ENCODE data around the gene ULK4.
"Not testable (repeated sequence)": the region's sequence is repeated elsewhere in the genome, so short reads cannot be mapped to it uniquely, and the experiment has no call there.

Gene ULK4

GRCh38 chr3:41846850-41847249 lies 115.1 kb downstream of the ULK4 start:
- Histone ChIP-seq H3K4me1 (ENCODE audit: control insufficient read depth, insufficient read depth, low read length) (no peaks in the 10 kb centered on the region), H3K4me3 (ENCODE audit: low read length) (no peak overlapping the region), H3K27ac (ENCODE audit: low read length) (no peak overlapping the region), H3K27me3 (ENCODE audit: control insufficient read depth, insufficient read depth, low read length) (no peaks in the 10 kb centered on the region), H3K36me3 (ENCODE audit: control insufficient read depth, insufficient read depth, low read length) (no peaks in the 10 kb centered on the region), H3K9me3 (ENCODE audit: control insufficient read depth, insufficient read depth, low read length) (no peaks in the 10 kb centered on the region; the same call in 1 of the 2 replicates)
- no peak for DNase-seq (ENCODE audit: low read depth, low spot score)
- WGBS (ENCODE audit: insufficient coverage, insufficient read length) = no CpG with 5 or more reads among the region's 1 CpG

- Histone ChIP-seq H3K4me3 (ENCODE audit: low read length) (no peak overlapping the region), H3K27ac (ENCODE audit: low read length) (no peak overlapping the region), H3K4me1 (ENCODE audit: control insufficient read depth, insufficient read depth, low read length) (no peaks in the 10 kb centered on the region), H3K27me3 (ENCODE audit: control insufficient read depth, insufficient read depth, low read length) (no peaks in the 10 kb centered on the region), H3K9me3 (ENCODE audit: control insufficient read depth, insufficient read depth, low read length) (no peaks in the 10 kb centered on the region; the same call in 1 of the 2 replicates), H3K36me3 (ENCODE audit: control insufficient read depth, insufficient read depth, low read length) (no peaks in the 10 kb centered on the region)
- no CpG with 5 or more reads among the region's 1 CpG for WGBS (ENCODE audit: insufficient coverage, insufficient read length)
- no peak for DNase-seq (ENCODE audit: low read depth, low spot score)
These were observed 116.1 kb downstream of the ULK4 start for GRCh38 chr3:41845826-41846225.

- not testable (repeated sequence) for DNase-seq (ENCODE audit: low read depth, low spot score); H3K9me3 ChIP-seq (ENCODE audit: control insufficient read depth, insufficient read depth, low read length); H3K27me3 ChIP-seq (ENCODE audit: control insufficient read depth, insufficient read depth, low read length); H3K4me1 ChIP-seq (ENCODE audit: control insufficient read depth, insufficient read depth, low read length); H3K27ac ChIP-seq (ENCODE audit: low read length); H3K36me3 ChIP-seq (ENCODE audit: control insufficient read depth, insufficient read depth, low read length); H3K4me3 ChIP-seq (ENCODE audit: low read length)
- no CpG with 5 or more reads among the region's 24 CpGs for WGBS (ENCODE audit: insufficient coverage, insufficient read length)
These were observed 117.6 kb downstream of the ULK4 start for GRCh38 chr3:41844256-41844655.

- not testable (repeated sequence) for DNase-seq (ENCODE audit: low read depth, low spot score); H3K4me3 ChIP-seq (ENCODE audit: low read length); H3K27me3 ChIP-seq (ENCODE audit: control insufficient read depth, insufficient read depth, low read length); H3K27ac ChIP-seq (ENCODE audit: low read length); H3K36me3 ChIP-seq (ENCODE audit: control insufficient read depth, insufficient read depth, low read length); H3K4me1 ChIP-seq (ENCODE audit: control insufficient read depth, insufficient read depth, low read length); H3K9me3 ChIP-seq (ENCODE audit: control insufficient read depth, insufficient read depth, low read length)
- no CpG with 5 or more reads among the region's 52 CpGs for WGBS (ENCODE audit: insufficient coverage, insufficient read length)
These were observed 120.8 kb downstream of the ULK4 start for GRCh38 chr3:41840936-41841668.

DNA sequence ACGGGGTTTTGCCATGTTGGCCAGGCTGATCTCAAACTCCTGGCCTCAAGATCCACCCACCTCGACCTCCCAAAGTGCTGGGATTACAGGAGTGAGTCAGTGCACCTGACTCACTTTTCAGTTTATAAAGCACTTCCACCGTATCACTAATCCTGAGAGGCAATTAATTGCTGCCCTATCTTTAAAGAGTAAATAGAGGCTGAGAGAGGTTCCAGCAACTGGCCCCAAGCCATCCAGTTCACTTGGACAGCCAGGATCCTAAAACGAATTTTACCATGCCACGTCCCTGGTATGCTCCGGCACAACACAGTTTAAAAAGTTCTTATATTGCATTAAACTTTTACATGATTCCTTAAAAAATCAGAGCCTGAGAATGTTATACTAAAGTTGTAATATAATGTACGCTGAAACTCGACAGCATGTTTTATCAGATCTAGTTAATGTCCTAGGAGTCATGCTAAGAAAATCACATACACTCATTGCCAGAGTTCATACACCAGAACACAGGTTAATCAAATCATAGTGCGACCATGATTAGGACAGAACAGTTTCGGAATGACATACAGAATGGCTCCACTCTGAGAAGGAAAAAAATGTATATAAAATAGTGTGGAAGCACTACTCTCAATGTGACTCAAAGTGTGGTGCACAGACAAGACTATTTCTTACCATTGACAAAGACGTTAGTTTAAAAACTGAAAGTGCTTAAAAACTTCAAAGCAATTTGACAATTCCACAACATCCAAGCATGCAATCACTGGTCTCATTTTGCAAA lies 125.4 kb downstream of the ULK4 start:
- H3K9me3 ChIP-seq (ENCODE audit: control insufficient read depth, insufficient read depth, low read length) = no peaks in the 10 kb centered on the region
- DNase-seq (ENCODE audit: low read depth, low spot score) = no peak
- no peak overlapping the region for H3K4me3 ChIP-seq (ENCODE audit: low read length)
- no peak overlapping the region for H3K27ac ChIP-seq (ENCODE audit: low read length)
- H3K27me3 ChIP-seq (ENCODE audit: control insufficient read depth, insufficient read depth, low read length) = no peaks in the 10 kb centered on the region
- WGBS (ENCODE audit: insufficient coverage, insufficient read length) = no CpG with 5 or more reads among the region's 11 CpGs
- H3K4me1 ChIP-seq (ENCODE audit: control insufficient read depth, insufficient read depth, low read length) = no peaks in the 10 kb centered on the region
- no peaks in the 10 kb centered on the region for H3K36me3 ChIP-seq (ENCODE audit: control insufficient read depth, insufficient read depth, low read length)

- no CpG with 5 or more reads among the region's 3 CpGs for WGBS (ENCODE audit: insufficient coverage, insufficient read length)
- DNase-seq (ENCODE audit: low read depth, low spot score) = no peak
- H3K4me1 ChIP-seq (ENCODE audit: control insufficient read depth, insufficient read depth, low read length) = no peaks in the 10 kb centered on the region
- no peaks in the 10 kb centered on the region for H3K36me3 ChIP-seq (ENCODE audit: control insufficient read depth, insufficient read depth, low read length)
- no peaks in the 10 kb centered on the region for H3K9me3 ChIP-seq (ENCODE audit: control insufficient read depth, insufficient read depth, low read length)
- H3K27me3 ChIP-seq (ENCODE audit: control insufficient read depth, insufficient read depth, low read length) = no peaks in the 10 kb centered on the region
- H3K27ac ChIP-seq (ENCODE audit: low read length) = no peak overlapping the region
- H3K4me3 ChIP-seq (ENCODE audit: low read length) = no peak overlapping the region
These were observed 128.3 kb downstream of the ULK4 start for GRCh38 chr3:41833628-41834027.

GRCh38 chr3:41819236-41819635 lies 142.7 kb downstream of the ULK4 start:
- Histone ChIP-seq H3K9me3 (ENCODE audit: control insufficient read depth, insufficient read depth, low read length) (no peaks in the 10 kb centered on the region), H3K27ac (ENCODE audit: low read length) (no peak overlapping the region), H3K4me3 (ENCODE audit: low read length) (no peak overlapping the region), H3K4me1 (ENCODE audit: control insufficient read depth, insufficient read depth, low read length) (no peaks in the 10 kb centered on the region), H3K27me3 (ENCODE audit: control insufficient read depth, insufficient read depth, low read length) (no peaks in the 10 kb centered on the region), H3K36me3 (ENCODE audit: control insufficient read depth, insufficient read depth, low read length) (no peaks in the 10 kb centered on the region)
- WGBS (ENCODE audit: insufficient coverage, insufficient read length) = no CpG with 5 or more reads among the region's 3 CpGs
- no peak for DNase-seq (ENCODE audit: low read depth, low spot score)

GRCh38 chr3:41808618-41809017 lies 153.3 kb downstream of the ULK4 start:
- no peaks in the 10 kb centered on the region for H3K4me1 ChIP-seq (ENCODE audit: control insufficient read depth, insufficient read depth, low read length)
- no peak for DNase-seq (ENCODE audit: low read depth, low spot score)
- no peaks in the 10 kb centered on the region for H3K9me3 ChIP-seq (ENCODE audit: control insufficient read depth, insufficient read depth, low read length)
- H3K36me3 ChIP-seq (ENCODE audit: control insufficient read depth, insufficient read depth, low read length) = no peaks in the 10 kb centered on the region
- no peak overlapping the region for H3K4me3 ChIP-seq (ENCODE audit: low read length)
- no peaks in the 10 kb centered on the region for H3K27me3 ChIP-seq (ENCODE audit: control insufficient read depth, insufficient read depth, low read length)
- H3K27ac ChIP-seq (ENCODE audit: low read length) = no peak overlapping the region
- WGBS (ENCODE audit: insufficient coverage, insufficient read length) = no CpG with 5 or more reads among the region's 8 CpGs

- no peak for DNase-seq (ENCODE audit: low read depth, low spot score)
- WGBS (ENCODE audit: insufficient coverage, insufficient read length) = no CpG with 5 or more reads among the region's 1 CpG
These were observed 153.8 kb downstream of the ULK4 start for GRCh38 chr3:41808152-41808551.

DNA sequence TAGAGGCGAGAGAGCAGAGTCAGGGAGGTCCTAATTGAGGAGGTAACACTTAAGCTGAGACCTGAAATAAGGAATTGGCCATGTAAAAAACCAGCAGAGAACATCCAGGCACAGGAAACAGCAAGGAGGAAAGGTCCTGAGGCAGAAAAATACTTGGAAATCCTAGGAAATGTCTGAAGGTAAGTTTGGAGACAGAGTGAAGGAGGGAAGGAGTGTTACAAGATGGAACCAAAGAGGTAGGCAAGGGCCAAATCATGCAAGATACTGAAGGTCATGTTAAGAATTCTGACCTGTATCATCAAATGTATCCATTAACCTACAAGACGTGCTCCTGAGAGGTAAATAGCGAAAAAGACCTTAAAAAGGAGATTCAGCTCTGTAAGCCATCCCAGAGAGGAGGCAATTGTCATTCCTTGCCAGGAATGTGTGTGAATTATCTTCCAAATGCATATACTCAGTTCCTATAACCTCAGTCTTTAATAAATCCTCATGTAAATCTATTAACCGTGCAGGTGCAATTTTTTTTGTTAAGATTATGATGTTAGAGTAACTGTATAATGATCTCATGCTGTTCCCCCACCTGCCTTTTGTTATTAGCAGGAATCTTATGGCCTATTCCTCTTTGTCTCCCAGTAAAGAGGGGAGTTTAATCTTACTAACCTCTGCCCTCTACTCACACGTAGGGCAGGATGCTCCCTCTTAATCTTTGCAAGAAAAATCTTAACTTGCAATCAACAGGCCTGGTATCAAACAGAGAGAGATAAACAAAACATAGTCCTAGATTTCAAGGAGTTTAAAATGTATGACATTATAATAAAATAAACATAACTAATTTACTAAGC lies 166.9 kb downstream of the ULK4 start:
- no peaks in the 10 kb centered on the region for H3K9me3 ChIP-seq (ENCODE audit: control insufficient read depth, insufficient read depth, low read length)
- WGBS (ENCODE audit: insufficient coverage, insufficient read length) = no CpG with 5 or more reads among the region's 5 CpGs
- H3K4me1 ChIP-seq (ENCODE audit: control insufficient read depth, insufficient read depth, low read length) = peaks cover 4% of the 10 kb centered on the region; the same call in 1 of the 2 replicates
- H3K4me3 ChIP-seq (ENCODE audit: low read length) = no peak overlapping the region
- DNase-seq (ENCODE audit: low read depth, low spot score) = peak; percentile 9
- H3K36me3 ChIP-seq (ENCODE audit: control insufficient read depth, insufficient read depth, low read length) = no peaks in the 10 kb centered on the region
- peak overlapping the region; percentile 63 for H3K27ac ChIP-seq (ENCODE audit: low read length)
- H3K27me3 ChIP-seq (ENCODE audit: control insufficient read depth, insufficient read depth, low read length) = no peaks in the 10 kb centered on the region

More at GRCh38 chr3:41808152-41808551, 153.8 kb downstream of the ULK4 start:
- Histone ChIP-seq H3K4me3 (ENCODE audit: low read length) (no peak overlapping the region), H3K27me3 (ENCODE audit: control insufficient read depth, insufficient read depth, low read length) (no peaks in the 10 kb centered on the region), H3K36me3 (ENCODE audit: control insufficient read depth, insufficient read depth, low read length) (no peaks in the 10 kb centered on the region), H3K4me1 (ENCODE audit: control insufficient read depth, insufficient read depth, low read length) (no peaks in the 10 kb centered on the region), H3K9me3 (ENCODE audit: control insufficient read depth, insufficient read depth, low read length) (no peaks in the 10 kb centered on the region), H3K27ac (ENCODE audit: low read length) (no peak overlapping the region)
